GM15510 (cell line): ENCODE measurements around the gene GLIS1.

Experiments
- POLR2A ChIP-seq: IDR thresholded peaks from 3 replicates; pipeline ENCODE4 v1.6.1; 2011; ENCODE audit warnings: borderline replicate concordance; ENCODE audit not compliant: insufficient read length; ENCODE audit errors: extremely low read depth

The GLIS1 gene

DNA sequence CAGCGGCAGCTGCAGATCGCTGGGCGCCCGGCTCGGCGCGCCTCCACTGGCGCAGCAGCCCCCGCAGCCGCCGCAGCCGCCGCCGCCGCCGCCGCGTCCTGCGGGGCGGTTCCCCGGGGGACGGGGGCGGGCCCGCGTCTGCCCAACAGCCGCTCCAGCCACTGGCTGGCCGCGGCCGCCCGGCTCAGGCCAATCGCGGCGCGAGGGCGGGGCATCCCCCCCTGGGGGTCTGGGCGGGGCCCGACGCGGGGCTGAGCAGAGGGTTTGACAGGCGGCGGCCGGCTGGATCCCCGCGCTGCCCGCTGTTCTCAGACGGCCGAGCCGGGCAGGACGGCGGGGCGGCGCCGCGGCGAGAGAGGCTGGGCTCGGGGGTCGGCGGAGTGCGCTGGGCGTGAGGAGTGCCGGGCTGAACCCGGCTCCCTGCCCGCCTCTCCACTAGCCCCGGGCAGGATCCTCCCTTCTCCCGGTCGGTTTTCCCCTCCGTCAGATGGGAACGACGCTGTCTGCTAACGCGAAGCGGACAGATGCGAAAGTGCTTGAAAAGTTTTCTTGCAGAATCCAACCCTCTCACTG lies at the start of gene GLIS1:
Gene GLIS1 (minus strand): TSS at position 56 of the 573 bp plus-strand sequence. CDS start 1,100 bp downstream, outside the sequence.
- no peak for TF ChIP-seq POLR2A

DNA sequence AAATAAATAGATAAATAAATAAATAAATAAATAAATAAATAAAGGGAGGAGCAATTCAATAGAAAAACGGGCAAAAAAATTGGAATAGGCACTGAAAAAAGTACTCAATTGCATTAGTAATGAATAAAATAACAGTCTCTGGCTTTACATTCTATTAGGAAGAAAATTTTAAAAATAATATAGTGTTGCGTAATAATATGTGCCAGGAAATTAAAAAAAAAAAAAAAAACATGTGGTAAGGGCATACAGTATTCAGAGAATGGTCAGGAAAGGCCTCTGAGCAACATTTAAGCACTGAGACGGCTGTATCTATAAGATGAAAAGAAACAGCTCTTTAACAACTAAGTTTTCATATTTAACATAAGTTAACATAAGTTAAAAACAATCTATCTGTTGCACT lies 48.7 kb upstream of the GLIS1 start:
- no peak for TF ChIP-seq POLR2A

GRCh38 chr1:53783056-53783455 lies 44.1 kb upstream of the GLIS1 start:
- TF ChIP-seq POLR2A: no peak

- TF ChIP-seq POLR2A: no peak
Measured at GRCh38 chr1:53781654-53782053, 42.7 kb upstream of the GLIS1 start.

DNA sequence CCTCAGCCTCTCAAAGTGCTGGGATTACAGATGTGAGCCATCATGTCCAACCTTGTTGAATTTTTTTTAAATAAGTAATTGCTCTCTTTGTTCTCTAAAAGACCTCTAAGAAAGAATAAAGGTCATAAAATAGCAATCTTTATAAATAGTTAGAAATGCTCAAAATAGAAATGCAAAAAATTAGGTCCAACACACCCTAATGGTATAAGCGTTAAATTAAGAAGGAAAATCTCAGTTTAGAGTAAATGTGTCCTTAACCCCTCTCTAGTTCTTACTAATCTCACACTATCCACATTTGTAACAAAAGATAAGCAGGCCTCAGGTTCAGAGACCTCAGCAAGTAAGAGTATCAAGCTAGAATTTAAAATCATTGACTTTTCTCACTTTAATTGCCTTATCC lies 38.3 kb upstream of the GLIS1 start:
- TF ChIP-seq POLR2A: no peak

GRCh38 chr1:53771648-53772047 lies 32.7 kb upstream of the GLIS1 start:
- no peak for TF ChIP-seq POLR2A

- TF ChIP-seq POLR2A: no peak
Measured at GRCh38 chr1:53769780-53770179, 30.8 kb upstream of the GLIS1 start.

GRCh38 chr1:53769184-53769583 lies 30.2 kb upstream of the GLIS1 start:
- TF ChIP-seq POLR2A: no peak

- no peak for TF ChIP-seq POLR2A
Measured at GRCh38 chr1:53766831-53767405, 28.0 kb upstream of the GLIS1 start.

DNA sequence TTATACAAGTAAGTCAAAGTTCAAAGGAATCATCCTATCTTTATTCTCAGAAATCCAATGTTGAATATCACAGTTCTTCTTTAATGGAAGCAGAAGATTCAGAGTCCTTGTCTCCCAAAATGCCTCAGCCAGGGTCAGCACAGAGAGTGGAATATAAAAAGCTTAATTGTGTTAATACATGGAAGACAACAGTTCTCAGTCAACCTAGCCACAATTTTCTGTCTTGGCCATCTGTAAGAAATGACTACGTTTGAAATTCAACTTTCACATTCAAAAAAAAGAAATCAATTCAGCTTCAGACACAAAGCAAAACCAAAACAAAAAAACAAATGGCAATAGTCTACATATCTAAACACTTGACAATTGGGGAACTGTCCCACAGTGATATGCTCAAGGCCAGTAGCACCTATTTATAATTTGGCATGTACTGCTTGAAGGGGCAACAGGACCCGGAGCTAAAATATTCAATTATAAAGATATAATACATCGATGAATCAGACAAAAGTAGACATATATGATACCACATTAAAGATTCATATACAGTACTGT lies 27.3 kb upstream of the GLIS1 start:
- TF ChIP-seq POLR2A: no peak

GRCh38 chr1:53765657-53766056 lies 26.7 kb upstream of the GLIS1 start:
- no peak for TF ChIP-seq POLR2A

GRCh38 chr1:53763911-53764310 lies 24.9 kb upstream of the GLIS1 start:
- TF ChIP-seq POLR2A: no peak

DNA sequence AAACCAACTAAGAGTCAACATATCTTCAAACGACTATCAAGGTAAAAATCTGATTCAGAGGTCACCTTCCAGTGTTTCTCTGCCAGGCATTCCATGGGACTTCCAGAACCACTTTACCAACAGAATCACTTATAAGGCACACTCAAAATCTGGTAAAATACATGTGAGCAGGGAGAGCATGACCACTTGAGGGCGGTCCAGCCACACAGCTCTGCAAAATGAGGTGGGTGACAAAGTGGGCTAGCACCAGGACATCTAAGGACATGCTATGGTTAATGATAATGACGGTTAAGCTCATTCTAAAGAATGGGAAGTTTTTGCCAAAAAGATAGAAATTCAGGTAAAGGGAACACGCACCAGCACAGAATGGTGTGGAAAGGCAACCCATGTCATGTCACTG lies 24.5 kb upstream of the GLIS1 start:
- TF ChIP-seq POLR2A: no peak

DNA sequence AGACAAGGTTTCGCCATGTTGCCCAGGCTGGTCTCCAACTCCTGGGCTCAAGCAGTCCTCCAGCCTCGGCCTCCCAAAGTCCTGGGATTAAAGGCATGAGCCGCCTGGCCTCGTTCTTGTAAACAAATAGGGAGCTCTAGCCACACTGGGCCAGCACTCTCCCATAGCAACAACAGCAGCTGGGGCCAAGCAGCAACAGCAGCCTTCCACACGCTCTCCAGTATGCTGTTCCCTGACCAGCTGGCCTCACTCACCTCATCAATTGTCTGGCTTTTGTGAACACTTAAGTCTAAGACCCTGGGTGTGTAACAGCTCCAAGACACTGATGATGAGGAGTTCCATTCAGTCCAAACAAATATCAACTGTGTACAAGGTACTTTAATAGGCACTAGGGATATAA lies 16.9 kb upstream of the GLIS1 start:
- TF ChIP-seq POLR2A: no peak

DNA sequence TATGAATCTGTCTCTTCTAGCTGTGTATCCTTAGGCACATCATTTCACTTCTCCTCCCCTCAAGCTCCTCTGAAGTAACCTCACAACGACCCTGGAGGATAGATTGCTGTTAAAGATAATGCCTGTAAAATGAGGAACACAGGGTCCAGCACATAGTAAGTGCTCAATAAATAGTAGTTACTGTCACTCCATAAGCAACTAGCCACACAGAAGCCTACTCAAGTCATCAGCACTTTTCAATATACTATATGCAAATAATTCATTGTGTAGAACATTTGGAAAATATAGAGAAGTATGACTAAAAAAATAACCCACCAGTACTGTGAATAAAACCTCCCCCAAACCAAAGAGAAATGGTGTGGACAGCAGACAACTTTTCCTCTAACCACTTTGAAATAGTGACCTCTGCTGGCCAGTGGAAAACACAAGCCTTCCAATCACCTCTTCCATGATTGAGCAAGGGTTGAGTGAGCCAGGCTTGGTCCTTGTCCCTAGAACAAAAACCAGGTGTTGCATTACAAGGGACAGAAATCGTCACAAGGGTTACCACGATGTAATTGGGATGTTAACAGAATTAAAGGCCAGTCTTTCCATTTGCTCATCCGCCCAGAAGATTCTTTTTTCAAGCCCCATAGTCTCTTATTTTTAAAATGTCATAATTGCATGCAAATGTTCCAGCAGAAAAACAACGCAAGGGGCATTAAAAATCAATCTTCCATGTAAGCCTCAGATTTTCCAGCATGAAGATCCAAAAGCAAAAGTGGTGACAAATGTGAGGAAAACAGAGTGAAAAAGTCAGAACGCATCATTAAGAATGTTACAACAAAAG lies 15.7 kb upstream of the GLIS1 start:
- TF ChIP-seq POLR2A: no peak
